HCT116 (cell line): ENCODE results near the gene RFC4. TPM values are rescaled to one million over a fixed set of nuclear protein-coding genes. Genes with fewer than 3 reads are reported as not detected.

Source experiments
- ATAC-seq: fragments of 200-7000 bp; cut with Tn5 transposase; 2 replicates; pipeline ENCODE4 v1.9.1; 2020; ENCODE audit warnings: mild to moderate bottlenecking, moderate library complexity
- BruUV-seq: library from RNA; stranded (reverse); fragments of 400-500 nt; replicated peaks from 2 replicates; lab custom pipeline; 2021; lab: Mats Ljungman, UMichigan
- CTCF ChIA-PET: fragments of 300-600 bp; sonication (Branson Sonifier 250); formaldehyde crosslinking; loops from one replicate; lab custom pipeline; 2021; ENCODE audit warnings: antibody characterized with exemption; lab: Charles Lee
- POLR2A ChIA-PET: fragments of 300-600, 350-600 bp; sonication (Branson Sonifier 250); formaldehyde crosslinking; loops from one replicate; lab custom pipeline; 2021; ENCODE audit warnings: antibody characterized with exemption; lab: Charles Lee
- RAD21 ChIA-PET, 2 experiments: fragments of 300-600 bp; sonication (Branson Sonifier 250); formaldehyde crosslinking; loops; one replicate each; lab custom pipeline; 2023; ENCODE audit warnings: low total read pairs in 2 of 2; ENCODE audit not compliant: uncharacterized antibody in 2 of 2, unreplicated experiment in 2 of 2, low non-redundant PET in 1 of 2; lab: Charles Lee
- DNase-seq: peaks from one replicate; pipeline ENCODE4 v3.0.0-alpha.2; 2010; ENCODE audit warnings: low read depth, low spot score
- H2AFZ ChIP-seq: fragments of 200-600 bp; shearing (Covaris generic), sonication (generic); 2 replicates; pipeline ENCODE4 v1.6.1; 2017; ENCODE audit warnings: low read depth, mixed run types, mixed read lengths, antibody characterized with exemption, low read length; ENCODE audit not compliant: poor library complexity, severe bottlenecking
- H3K27ac ChIP-seq: 2 replicates; pipeline ENCODE4 v1.5.1; 2012; ENCODE audit warnings: low read depth, low read length
- H3K27me3 ChIP-seq: fragments of 200-600 bp; sonication (generic); 2 replicates; pipeline ENCODE4 v1.6.1; 2016; ENCODE audit warnings: mixed run types, low read length, mixed read lengths; ENCODE audit not compliant: insufficient read depth
- H3K36me3 ChIP-seq, 2 experiments: fragments of 200-500 bp in 1 of 2; fragments of 200-600 bp in 1 of 2; sonication (Bioruptor generic) in 1 of 2; sonication (generic) in 1 of 2; 2 replicates each; pipeline versions ENCODE4 v1.5.1 to v1.6.1; 2014 to 2016; ENCODE audit warnings: low read length in 2 of 2, inconsistent platforms in 1 of 2, mixed read lengths in 1 of 2, mixed run types in 1 of 2; ENCODE audit not compliant: insufficient read depth in 2 of 2, control insufficient read depth in 1 of 2
- H3K4me1 ChIP-seq, 2 experiments: fragments of 200-600 bp in 1 of 2; sonication (generic) in 1 of 2; 2 replicates each; pipeline versions ENCODE4 v1.5.1 to v1.6.1; 2012 to 2017; ENCODE audit warnings: low read length in 2 of 2, inconsistent platforms in 1 of 2, mild to moderate bottlenecking in 1 of 2, mixed read lengths in 1 of 2, mixed run types in 1 of 2, moderate library complexity in 1 of 2; ENCODE audit not compliant: insufficient read depth in 2 of 2, control insufficient read depth in 1 of 2
- H3K4me2 ChIP-seq: fragments of 200-600 bp; sonication (generic); 2 replicates; pipeline ENCODE4 v1.6.1; 2017; ENCODE audit warnings: mixed run types, low read length, mixed read lengths
- H3K4me3 ChIP-seq, 2 experiments: fragments of 200-600 bp in 1 of 2; sonication (generic) in 1 of 2; replicated peaks in 1 of 2; 2 replicates each; pipeline ENCODE4 v1.5.1; 2011 to 2016; ENCODE audit warnings: low read length in 2 of 2, control low read depth in 1 of 2, low read depth in 1 of 2, mild to moderate bottlenecking in 1 of 2, mixed read lengths in 1 of 2, mixed run types in 1 of 2
- H3K79me2 ChIP-seq: fragments of 200-600 bp; sonication (generic); 2 replicates; pipeline ENCODE4 v1.6.1; 2017; ENCODE audit warnings: mild to moderate bottlenecking, mixed run types, low read length, moderate library complexity, mixed read lengths; ENCODE audit not compliant: insufficient read depth
- H3K9ac ChIP-seq: fragments of 200-600 bp; sonication (generic); 2 replicates; pipeline ENCODE4 v1.6.1; 2016; ENCODE audit warnings: low read length, mixed read lengths
- H3K9me2 ChIP-seq: fragments of 200-600 bp; sonication (generic), shearing (Covaris generic); 2 replicates; pipeline ENCODE4 v1.6.1; 2017; ENCODE audit warnings: mixed run types, mild to moderate bottlenecking, moderate library complexity; ENCODE audit not compliant: insufficient read depth
- H3K9me3 ChIP-seq, 2 experiments: fragments of 200-500 bp in 1 of 2; fragments of 200-600 bp in 1 of 2; sonication (Bioruptor generic) in 1 of 2; sonication (generic) in 1 of 2; 2 replicates each; pipeline ENCODE4 v1.6.1; 2014 to 2017; ENCODE audit warnings: low read length in 2 of 2, mixed read lengths in 2 of 2, inconsistent platforms in 1 of 2, low read depth in 1 of 2, mild to moderate bottlenecking in 1 of 2, mixed run types in 1 of 2, moderate library complexity in 1 of 2; ENCODE audit not compliant: control insufficient read depth in 1 of 2, insufficient read depth in 1 of 2
- H4K20me1 ChIP-seq: fragments of 200-600 bp; sonication (generic), shearing (Covaris generic); 2 replicates; pipeline ENCODE4 v1.6.1; 2017; ENCODE audit warnings: mixed run types, mild to moderate bottlenecking, moderate library complexity; ENCODE audit not compliant: insufficient read depth
- CBX3 ChIP-seq: IDR thresholded peaks from 2 replicates; pipeline ENCODE4 v1.6.1; 2012; ENCODE audit warnings: low read depth
- CEBPB ChIP-seq: IDR thresholded peaks from 2 replicates; pipeline ENCODE4 v1.6.1; 2012; ENCODE audit warnings: low read depth
- EGR1 ChIP-seq: IDR thresholded peaks from 2 replicates; pipeline ENCODE4 v1.6.1; 2012; ENCODE audit warnings: low read depth
- ELF1 ChIP-seq: IDR thresholded peaks from 2 replicates; pipeline ENCODE4 v1.6.1; 2012; ENCODE audit warnings: low read depth, borderline replicate concordance
- EZH2phosphoT487 ChIP-seq: fragments of 200-600 bp; IDR thresholded peaks from 2 replicates; pipeline ENCODE4 v1.6.1; 2018; ENCODE audit warnings: antibody characterized with exemption, borderline replicate concordance
- FOSL1 ChIP-seq: IDR thresholded peaks from 2 replicates; pipeline ENCODE4 v1.6.1; 2012; ENCODE audit warnings: low read depth
- JUND ChIP-seq: IDR thresholded peaks from 2 replicates; pipeline ENCODE4 v1.6.1; 2012
- POLR2A ChIP-seq: IDR thresholded peaks from 2 replicates; pipeline ENCODE4 v1.7.0; 2011; ENCODE audit warnings: borderline replicate concordance; ENCODE audit not compliant: insufficient read depth, insufficient read length; ENCODE audit errors: extremely low read depth
- POLR2AphosphoS5 ChIP-seq: IDR thresholded peaks from 2 replicates; pipeline ENCODE4 v1.6.1; 2011; ENCODE audit warnings: mild to moderate bottlenecking, low read depth, low read length, moderate library complexity
- RAD21 ChIP-seq: IDR thresholded peaks from 2 replicates; pipeline ENCODE4 v1.6.1; 2012; ENCODE audit warnings: low read depth, mild to moderate bottlenecking
- SP1 ChIP-seq: IDR thresholded peaks from 2 replicates; pipeline ENCODE4 v1.6.1; 2012; ENCODE audit warnings: low read depth
- SRF ChIP-seq: IDR thresholded peaks from 2 replicates; pipeline ENCODE4 v1.6.1; 2012; ENCODE audit warnings: low read depth
- YY1 ChIP-seq: IDR thresholded peaks from 2 replicates; pipeline ENCODE4 v1.6.1; 2011; ENCODE audit warnings: low read length, low read depth, moderate library complexity, mild to moderate bottlenecking; ENCODE audit not compliant: insufficient replicate concordance; ENCODE audit errors: extremely low read depth
- ZFX ChIP-seq: fragments of 450-650 bp; IDR thresholded peaks from 2 replicates; pipeline ENCODE4 v1.6.1; 2017
- ZNF274 ChIP-seq: fragments of 200-500 bp; sonication (Bioruptor generic); IDR thresholded peaks from 2 replicates; pipeline ENCODE4 v1.6.1; 2014; ENCODE audit warnings: mild to moderate bottlenecking, low read depth, low read length, inconsistent platforms
- intact Hi-C: fragments of 100-400 bp; cut with micrococcal nuclease; formaldehyde crosslinking; loops from 2 replicates; pipeline ENCODE4 v1.10.0; 2022
- total RNA-seq: library from RNA; stranded (reverse); gene quantifications from one replicate; pipeline ENCODE4 v1.2.1, GENCODE V29; 2021; ENCODE audit not compliant: unreplicated experiment
- TF ChIP-seq, protein P1 (sequence below): IDR thresholded peaks from 2 replicates; pipeline ENCODE4 v1.6.1; 2012; ENCODE audit warnings: low read depth
- TF ChIP-seq, protein P2 (sequence below): IDR thresholded peaks from 2 replicates; pipeline ENCODE4 v1.6.1; 2012

The RFC4 gene
- total RNA-seq, 1 experiment from 2014 or later, result 86.2 TPM

DNA sequence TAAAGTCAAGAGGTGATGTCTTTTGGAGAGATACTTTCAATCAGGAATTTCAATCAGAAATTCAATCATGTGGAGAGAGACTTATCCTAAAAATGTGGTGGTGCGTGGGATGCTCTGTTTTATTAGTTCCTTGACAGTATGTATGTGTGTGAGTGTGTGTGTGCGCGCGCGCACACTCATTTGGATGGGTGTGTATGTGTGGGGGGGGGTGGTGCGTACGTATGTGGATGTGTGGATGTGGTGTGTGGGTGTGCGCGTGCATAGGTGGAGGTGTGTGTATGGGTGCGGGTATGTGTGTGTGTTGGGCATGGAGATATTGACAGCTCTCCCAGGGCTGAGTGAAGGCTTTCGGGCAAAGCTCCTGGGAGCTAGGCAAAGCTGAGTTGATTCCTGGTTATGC lies 38.6 kb upstream of the RFC4 start:
- H3K4me2 ChIP-seq, result no peak overlapping the region
- no peaks in the 10 kb centered on the region for H3K9me2 ChIP-seq
- H3K4me3 ChIP-seq, result no peak overlapping the region
- ChIA-PET RAD21 (no interaction called here), POLR2A (interaction anchor here (0.7 kb wide), 1 partner anchor 259 kb away, joined by 3 read pairs; no protein-coding TSS in a partner anchor), CTCF (no interaction called here)
- peaks cover 25% of the 10 kb centered on the region for H3K27me3 ChIP-seq
- H4K20me1 ChIP-seq, result no peaks in the 10 kb centered on the region
- DNase-seq (no peak), ATAC-seq (no peak)
- no peaks in the 10 kb centered on the region for H3K79me2 ChIP-seq
- no peaks in the 10 kb centered on the region for H3K4me1 ChIP-seq
- no TSS peak for BruUV-seq
- no peak overlapping the region for H2AFZ ChIP-seq
- no peaks in the 10 kb centered on the region for H3K9me3 ChIP-seq
- intact Hi-C loops, result loop anchor here (5.0 to 10.0 kb wide), 5 partner anchors 87 to 870 kb away; partner anchors contain the start of genes MASP1 and ST6GAL1
- no peak for TF ChIP-seq FOSL1
- TF ChIP-seq POLR2AphosphoS5, result no peak
- TF ChIP-seq POLR2A, result no peak
- no peak for TF ChIP-seq RAD21
- TF ChIP-seq SRF, result no peak
- TF ChIP-seq ZFX, result no peak
- TF ChIP-seq ZNF274, result no peak
- no peak for TF ChIP-seq YY1
- no peak for TF ChIP-seq CBX3
- TF ChIP-seq EGR1, result no peak
- TF ChIP-seq, protein P1, sequence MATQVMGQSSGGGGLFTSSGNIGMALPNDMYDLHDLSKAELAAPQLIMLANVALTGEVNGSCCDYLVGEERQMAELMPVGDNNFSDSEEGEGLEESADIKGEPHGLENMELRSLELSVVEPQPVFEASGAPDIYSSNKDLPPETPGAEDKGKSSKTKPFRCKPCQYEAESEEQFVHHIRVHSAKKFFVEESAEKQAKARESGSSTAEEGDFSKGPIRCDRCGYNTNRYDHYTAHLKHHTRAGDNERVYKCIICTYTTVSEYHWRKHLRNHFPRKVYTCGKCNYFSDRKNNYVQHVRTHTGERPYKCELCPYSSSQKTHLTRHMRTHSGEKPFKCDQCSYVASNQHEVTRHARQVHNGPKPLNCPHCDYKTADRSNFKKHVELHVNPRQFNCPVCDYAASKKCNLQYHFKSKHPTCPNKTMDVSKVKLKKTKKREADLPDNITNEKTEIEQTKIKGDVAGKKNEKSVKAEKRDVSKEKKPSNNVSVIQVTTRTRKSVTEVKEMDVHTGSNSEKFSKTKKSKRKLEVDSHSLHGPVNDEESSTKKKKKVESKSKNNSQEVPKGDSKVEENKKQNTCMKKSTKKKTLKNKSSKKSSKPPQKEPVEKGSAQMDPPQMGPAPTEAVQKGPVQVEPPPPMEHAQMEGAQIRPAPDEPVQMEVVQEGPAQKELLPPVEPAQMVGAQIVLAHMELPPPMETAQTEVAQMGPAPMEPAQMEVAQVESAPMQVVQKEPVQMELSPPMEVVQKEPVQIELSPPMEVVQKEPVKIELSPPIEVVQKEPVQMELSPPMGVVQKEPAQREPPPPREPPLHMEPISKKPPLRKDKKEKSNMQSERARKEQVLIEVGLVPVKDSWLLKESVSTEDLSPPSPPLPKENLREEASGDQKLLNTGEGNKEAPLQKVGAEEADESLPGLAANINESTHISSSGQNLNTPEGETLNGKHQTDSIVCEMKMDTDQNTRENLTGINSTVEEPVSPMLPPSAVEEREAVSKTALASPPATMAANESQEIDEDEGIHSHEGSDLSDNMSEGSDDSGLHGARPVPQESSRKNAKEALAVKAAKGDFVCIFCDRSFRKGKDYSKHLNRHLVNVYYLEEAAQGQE, result no peak
- no peak for TF ChIP-seq JUND
- no peak for TF ChIP-seq EZH2phosphoT487
- no peak for TF ChIP-seq CEBPB
- TF ChIP-seq ELF1, result no peak
- TF ChIP-seq, protein P2, sequence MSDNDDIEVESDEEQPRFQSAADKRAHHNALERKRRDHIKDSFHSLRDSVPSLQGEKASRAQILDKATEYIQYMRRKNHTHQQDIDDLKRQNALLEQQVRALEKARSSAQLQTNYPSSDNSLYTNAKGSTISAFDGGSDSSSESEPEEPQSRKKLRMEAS, result no peak
- TF ChIP-seq SP1, result no peak
- no peak overlapping the region for H3K27ac ChIP-seq
- no peaks in the 10 kb centered on the region for H3K36me3 ChIP-seq
- no peak overlapping the region for H3K9ac ChIP-seq
